Measurements from ENCODE around the gene NUMB. TPM values are rescaled to one million over a fixed set of nuclear protein-coding genes. Genes with fewer than 3 reads are reported as not detected.

The NUMB gene
- total and polyA plus RNA-seq, 2 of the 13 experiments (the other 11 are each of a cell fraction or from before 2014, with no cell fraction given) = 20.3 to 71.1 TPM

GRCh38 chr14:73500360-73500759 is 42.0 kb upstream of the NUMB start:
- no peak overlapping the region for H2AFZ ChIP-seq (ENCODE audit: low read length)
- H3K27ac ChIP-seq (ENCODE audit: extremely low read length, insufficient read depth, low read length) = no peak overlapping the region
- H3K36me3 ChIP-seq (replicated peaks in 1 of 2; ENCODE audit: control insufficient read depth in 1 of 2, insufficient read depth in 2 of 2, low read length in 2 of 2) = no peaks in the 10 kb centered on the region
- TF ChIP-seq, protein P1, sequence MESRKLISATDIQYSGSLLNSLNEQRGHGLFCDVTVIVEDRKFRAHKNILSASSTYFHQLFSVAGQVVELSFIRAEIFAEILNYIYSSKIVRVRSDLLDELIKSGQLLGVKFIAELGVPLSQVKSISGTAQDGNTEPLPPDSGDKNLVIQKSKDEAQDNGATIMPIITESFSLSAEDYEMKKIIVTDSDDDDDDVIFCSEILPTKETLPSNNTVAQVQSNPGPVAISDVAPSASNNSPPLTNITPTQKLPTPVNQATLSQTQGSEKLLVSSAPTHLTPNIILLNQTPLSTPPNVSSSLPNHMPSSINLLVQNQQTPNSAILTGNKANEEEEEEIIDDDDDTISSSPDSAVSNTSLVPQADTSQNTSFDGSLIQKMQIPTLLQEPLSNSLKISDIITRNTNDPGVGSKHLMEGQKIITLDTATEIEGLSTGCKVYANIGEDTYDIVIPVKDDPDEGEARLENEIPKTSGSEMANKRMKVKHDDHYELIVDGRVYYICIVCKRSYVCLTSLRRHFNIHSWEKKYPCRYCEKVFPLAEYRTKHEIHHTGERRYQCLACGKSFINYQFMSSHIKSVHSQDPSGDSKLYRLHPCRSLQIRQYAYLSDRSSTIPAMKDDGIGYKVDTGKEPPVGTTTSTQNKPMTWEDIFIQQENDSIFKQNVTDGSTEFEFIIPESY (CRISPR knock-in tag; IDR thresholded peaks at IDR 0.05) = peak; percentile 94
- TF ChIP-seq STAG1 (CRISPR knock-in tag; IDR thresholded peaks at IDR 0.05) (peak; percentile 20; the same call in 1 of the 2 replicates), ZNF607 (CRISPR knock-in tag; IDR thresholded peaks at IDR 0.05; ENCODE audit: borderline replicate concordance) (no peak)
- H3K4me3 ChIP-seq (replicated peaks in 1 of 3; ENCODE audit: insufficient read depth in 1 of 3, low read depth in 2 of 3, low read length in 3 of 3) = no peak overlapping the region
- WGBS (ENCODE audit: low lambda C conversion rate) = 100% methylated on average over 1 of the region's 6 CpGs
- in situ Hi-C loops (cut with HindIII; ENCODE audit: extremely low pct_ligation_motif_present, low pct_unique_long_range_greater_than_20kb) = no loop called here
- H3K79me2 ChIP-seq (ENCODE audit: insufficient read depth, low read length) = no peaks in the 10 kb centered on the region
- ChIA-PET CTCF (ENCODE audit: low intra/inter-chr PET ratio, low total read pairs) (no interaction called here), POLR2A (no interaction called here)
- no peaks in the 10 kb centered on the region for H4K20me1 ChIP-seq (ENCODE audit: insufficient read depth, low read length)
- no peak overlapping the region for H3K4me2 ChIP-seq (ENCODE audit: low read depth, low read length)
- ATAC-seq = no peak; the same call in 2 of the 3 replicates
- no peak for FAIRE-seq
- no peaks in the 10 kb centered on the region for H3K9me3 ChIP-seq (ENCODE audit: low read length)
- BruUV-seq (replicated peaks) = no TSS peak
- intact Hi-C loops (cut with micrococcal nuclease; ENCODE audit: unreplicated experiment) = no loop called here
- 0 out of 2 replicates have a peak, but pooled peaks cover 6% of the 10 kb centered on the region for H3K4me1 ChIP-seq (ENCODE audit: insufficient read depth, low read length)
- H3K27me3 ChIP-seq (ENCODE audit: control insufficient read depth in 1 of 2, insufficient read depth in 2 of 2, low read length in 2 of 2) = no peaks in the 10 kb centered on the region
- no peak overlapping the region for H3K9ac ChIP-seq (ENCODE audit: insufficient read depth, low read depth, low read length)
- DNase-seq (ENCODE audit: low spot score) = no peak

GRCh38 chr14:73494593-73494992 is 36.2 kb upstream of the NUMB start:
- no TSS peak for BruUV-seq (replicated peaks)
- intact Hi-C loops (cut with micrococcal nuclease; ENCODE audit: unreplicated experiment) (loop anchor here (5.0 kb wide), 1 partner anchor 43 kb away; the partner anchor contains the start of gene ACOT1), in situ Hi-C loops (cut with HindIII; ENCODE audit: extremely low pct_ligation_motif_present, low pct_unique_long_range_greater_than_20kb) (no loop called here)
- ATAC-seq = no peak
- Histone ChIP-seq H3K9me3 (ENCODE audit: low read length) (no peaks in the 10 kb centered on the region), H3K27me3 (ENCODE audit: control insufficient read depth in 1 of 2, insufficient read depth in 2 of 2, low read length in 2 of 2) (no peaks in the 10 kb centered on the region), H3K4me3 (replicated peaks in 1 of 3; ENCODE audit: insufficient read depth in 1 of 3, low read depth in 2 of 3, low read length in 3 of 3) (no peak overlapping the region), H3K4me2 (ENCODE audit: low read depth, low read length) (no peak overlapping the region), H3K9ac (ENCODE audit: insufficient read depth, low read depth, low read length) (no peak overlapping the region), H3K36me3 (replicated peaks in 1 of 2; ENCODE audit: control insufficient read depth in 1 of 2, insufficient read depth in 2 of 2, low read length in 2 of 2) (no peaks in the 10 kb centered on the region), H3K79me2 (ENCODE audit: insufficient read depth, low read length) (peaks cover 23% of the 10 kb centered on the region), H2AFZ (ENCODE audit: low read length) (no peak overlapping the region), H3K4me1 (ENCODE audit: insufficient read depth, low read length) (peaks cover 32% of the 10 kb centered on the region), H3K27ac (ENCODE audit: extremely low read length, insufficient read depth, low read length) (no peak overlapping the region), H4K20me1 (ENCODE audit: insufficient read depth, low read length) (no peaks in the 10 kb centered on the region)
- no peak for DNase-seq (ENCODE audit: low spot score)
- ChIA-PET POLR2A (no interaction called here), CTCF (ENCODE audit: low intra/inter-chr PET ratio, low total read pairs) (no interaction called here)
- 97% methylated on average over 2 of the region's 2 CpGs for WGBS (ENCODE audit: low lambda C conversion rate)
- no peak for FAIRE-seq
- TF ChIP-seq ZNF615 (CRISPR knock-in tag; IDR thresholded peaks at IDR 0.05; ENCODE audit: borderline replicate concordance) (no peak), HDAC1 (CRISPR knock-in tag; IDR thresholded peaks at IDR 0.05) (no peak), SAP130 (CRISPR knock-in tag; IDR thresholded peaks at IDR 0.05; ENCODE audit: low read depth) (no peak), ZNF749 (CRISPR knock-in tag; IDR thresholded peaks at IDR 0.05; ENCODE audit: borderline replicate concordance) (no peak), PATZ1 (CRISPR knock-in tag; IDR thresholded peaks at IDR 0.05) (no peak), ZNF460 (CRISPR knock-in tag; IDR thresholded peaks at IDR 0.05; ENCODE audit: borderline replicate concordance) (peak; percentile 53; the same call in 1 of the 2 replicates), HIVEP1 (CRISPR knock-in tag; IDR thresholded peaks at IDR 0.05) (no peak), ZNF382 (CRISPR knock-in tag; IDR thresholded peaks at IDR 0.05; ENCODE audit: borderline replicate concordance) (no peak), DNMT1 (CRISPR knock-in tag; IDR thresholded peaks at IDR 0.05) (no peak), MAF1 (CRISPR knock-in tag; IDR thresholded peaks at IDR 0.05; ENCODE audit: borderline replicate concordance) (no peak)
- TF ChIP-seq, protein P2, sequence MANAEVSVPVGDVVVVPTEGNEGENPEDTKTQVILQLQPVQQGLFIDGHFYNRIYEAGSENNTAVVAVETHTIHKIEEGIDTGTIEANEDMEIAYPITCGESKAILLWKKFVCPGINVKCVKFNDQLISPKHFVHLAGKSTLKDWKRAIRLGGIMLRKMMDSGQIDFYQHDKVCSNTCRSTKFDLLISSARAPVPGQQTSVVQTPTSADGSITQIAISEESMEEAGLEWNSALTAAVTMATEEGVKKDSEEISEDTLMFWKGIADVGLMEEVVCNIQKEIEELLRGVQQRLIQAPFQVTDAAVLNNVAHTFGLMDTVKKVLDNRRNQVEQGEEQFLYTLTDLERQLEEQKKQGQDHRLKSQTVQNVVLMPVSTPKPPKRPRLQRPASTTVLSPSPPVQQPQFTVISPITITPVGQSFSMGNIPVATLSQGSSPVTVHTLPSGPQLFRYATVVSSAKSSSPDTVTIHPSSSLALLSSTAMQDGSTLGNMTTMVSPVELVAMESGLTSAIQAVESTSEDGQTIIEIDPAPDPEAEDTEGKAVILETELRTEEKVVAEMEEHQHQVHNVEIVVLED (CRISPR knock-in tag; IDR thresholded peaks at IDR 0.05; ENCODE audit: borderline replicate concordance) = no peak
